Stimulated activated CD4-positive, alpha-beta T cell treated with anti-CD3 and anti-CD28 coated beads, TNF-alpha, amount 100 ng/mL, for 24 hours (primary cell): ENCODE measurements around the gene ACBD6.
"Not testable (repeated sequence)": the region's sequence is repeated elsewhere in the genome, so short reads cannot be mapped to it uniquely, and the experiment has no call there.

Source experiments
- DNase-seq, 3 experiments: peaks; one replicate each; pipeline ENCODE4 v3.0.0-alpha.2; 2020; ENCODE audit warnings: low read depth in 3 of 3

The ACBD6 gene, protein sequence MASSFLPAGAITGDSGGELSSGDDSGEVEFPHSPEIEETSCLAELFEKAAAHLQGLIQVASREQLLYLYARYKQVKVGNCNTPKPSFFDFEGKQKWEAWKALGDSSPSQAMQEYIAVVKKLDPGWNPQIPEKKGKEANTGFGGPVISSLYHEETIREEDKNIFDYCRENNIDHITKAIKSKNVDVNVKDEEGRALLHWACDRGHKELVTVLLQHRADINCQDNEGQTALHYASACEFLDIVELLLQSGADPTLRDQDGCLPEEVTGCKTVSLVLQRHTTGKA

DNA sequence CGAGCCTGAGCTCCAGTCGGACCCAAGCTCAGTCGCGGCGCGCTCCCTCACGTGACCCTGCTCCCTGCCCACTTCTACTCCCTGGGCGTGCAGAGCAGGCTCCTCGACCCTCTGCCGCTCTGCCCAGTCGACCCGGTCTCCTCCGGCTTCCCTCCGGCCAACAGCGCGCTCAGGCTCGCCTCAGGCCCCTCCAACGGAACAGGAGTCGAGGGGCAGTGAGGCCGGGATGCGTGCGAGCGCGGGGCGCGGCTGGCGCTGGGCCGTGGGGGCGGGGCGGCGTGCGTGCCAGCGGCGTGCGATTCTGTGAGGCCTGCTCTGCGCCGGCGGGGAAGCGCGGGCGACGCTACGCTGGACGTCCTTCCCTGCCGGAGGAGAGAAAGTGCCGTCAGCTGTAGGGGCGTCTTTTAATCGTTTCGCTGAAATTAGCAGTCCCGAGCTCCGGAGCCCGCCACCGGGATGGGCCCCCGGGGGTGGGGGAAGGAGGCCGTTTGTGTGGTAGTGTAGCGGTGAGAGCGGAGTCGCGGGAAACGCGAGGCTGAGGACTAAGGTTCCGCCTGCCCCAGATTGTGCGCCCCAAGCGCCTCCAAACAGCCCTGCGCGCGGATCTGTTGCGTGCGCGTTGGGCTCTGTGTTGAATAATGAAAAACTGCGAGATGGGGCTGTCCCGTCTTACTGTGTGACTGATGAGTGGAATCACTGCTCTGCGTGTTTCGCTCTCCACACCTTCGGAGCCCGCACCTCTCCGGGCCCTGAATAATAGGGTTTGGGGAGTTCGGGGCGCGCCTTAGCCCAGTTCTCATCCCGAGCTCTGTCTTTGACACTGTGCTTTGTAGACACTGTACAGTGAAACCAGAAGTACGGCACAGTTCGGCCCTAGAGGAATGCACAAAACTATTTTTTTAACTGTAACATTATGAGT lies at the start of gene ACBD6:
Gene ACBD6 (minus strand): TSS at position 217 of the 919 bp plus-strand sequence. CDS start 311 bp downstream, outside the sequence.
- peak; percentile 80 to 87 (median 81) for DNase-seq

DNA sequence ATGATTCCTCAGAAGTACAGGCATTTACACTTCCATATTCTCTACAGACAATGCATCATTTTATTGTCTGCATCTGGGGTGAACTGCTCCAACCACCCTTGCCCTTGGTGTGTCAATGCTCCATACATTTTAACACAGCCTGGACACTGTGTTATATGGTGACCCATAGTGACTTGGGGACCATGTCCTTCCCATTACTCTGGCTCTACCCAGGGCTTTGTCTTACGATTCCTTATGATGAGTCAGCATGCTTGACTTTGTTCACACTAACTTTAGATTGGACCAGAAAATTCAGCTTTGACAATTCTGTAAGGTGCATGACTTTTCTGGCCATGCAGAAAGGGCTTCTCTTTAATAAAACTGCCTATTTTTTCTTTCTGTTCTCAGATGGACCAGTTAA lies 49.6 kb upstream of the ACBD6 start:
- no peak for DNase-seq

DNA sequence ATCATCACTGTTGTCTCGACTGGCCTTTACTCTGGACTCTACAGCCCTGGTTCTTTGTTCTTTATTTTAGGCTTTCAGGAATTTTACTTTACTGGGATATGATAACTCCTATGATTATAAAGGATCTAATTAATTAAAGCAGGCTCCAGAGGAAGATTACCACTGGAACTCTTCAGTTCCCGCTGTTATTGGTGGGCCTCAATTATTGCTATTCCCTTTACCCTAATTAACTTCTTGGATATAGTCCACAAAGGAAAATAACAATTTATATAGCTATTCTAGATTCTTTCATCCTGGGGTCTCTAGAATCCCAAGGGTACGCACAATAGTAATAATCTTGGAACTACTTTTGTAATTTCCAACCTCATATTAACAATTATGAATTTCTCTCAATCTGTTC lies 47.9 kb upstream of the ACBD6 start:
- DNase-seq: no peak

DNA sequence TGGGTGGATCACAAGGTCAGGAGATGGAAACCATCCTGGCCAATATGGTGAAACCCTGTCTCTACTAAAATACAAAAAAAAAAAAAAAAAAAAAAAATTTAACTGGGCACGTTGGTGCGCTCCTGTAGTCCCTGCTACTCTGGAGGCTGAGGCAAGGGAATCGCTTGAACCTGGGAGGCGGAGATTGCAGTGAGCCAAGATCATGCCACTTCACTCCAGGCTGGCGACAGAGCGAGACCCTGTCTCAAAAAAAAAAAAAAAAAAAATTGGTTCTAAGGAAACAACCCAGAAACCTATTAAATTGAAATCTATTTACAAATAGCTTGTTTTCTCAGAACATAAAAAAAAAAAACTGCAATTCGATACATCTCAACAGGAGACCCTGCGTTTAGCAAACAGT lies 47.4 kb upstream of the ACBD6 start:
- not testable (repeated sequence) for DNase-seq

DNA sequence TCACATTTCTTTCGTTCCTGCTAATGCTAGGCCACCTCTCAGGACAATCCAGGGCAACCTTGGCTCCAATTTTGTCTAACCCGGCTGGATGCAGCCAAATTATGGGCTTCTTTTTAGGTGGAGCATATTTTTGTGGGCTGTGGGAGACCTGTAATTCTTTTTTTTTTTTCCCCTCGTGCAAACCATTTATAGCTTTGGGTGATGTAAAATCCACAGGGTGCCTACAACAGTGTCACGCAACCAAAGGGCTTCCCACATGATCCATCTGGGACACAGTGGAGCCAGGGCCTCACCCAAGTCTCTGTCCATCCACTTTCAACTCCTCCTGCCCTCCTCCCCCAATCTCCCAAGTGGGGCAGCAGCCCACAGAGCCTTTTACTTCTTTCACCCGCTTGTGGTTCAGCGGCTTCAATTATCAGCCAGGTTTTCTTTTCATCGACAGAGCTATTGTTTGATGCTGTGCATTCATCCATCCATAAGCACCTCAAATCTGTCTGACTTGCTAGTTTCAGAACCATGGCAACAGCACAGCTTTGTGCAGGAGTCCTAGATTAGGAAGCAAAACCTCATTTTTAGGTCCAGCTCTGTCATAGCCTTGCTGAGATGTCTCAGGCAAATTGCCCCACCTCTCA lies 46.4 kb upstream of the ACBD6 start:
- no peak for DNase-seq

DNA sequence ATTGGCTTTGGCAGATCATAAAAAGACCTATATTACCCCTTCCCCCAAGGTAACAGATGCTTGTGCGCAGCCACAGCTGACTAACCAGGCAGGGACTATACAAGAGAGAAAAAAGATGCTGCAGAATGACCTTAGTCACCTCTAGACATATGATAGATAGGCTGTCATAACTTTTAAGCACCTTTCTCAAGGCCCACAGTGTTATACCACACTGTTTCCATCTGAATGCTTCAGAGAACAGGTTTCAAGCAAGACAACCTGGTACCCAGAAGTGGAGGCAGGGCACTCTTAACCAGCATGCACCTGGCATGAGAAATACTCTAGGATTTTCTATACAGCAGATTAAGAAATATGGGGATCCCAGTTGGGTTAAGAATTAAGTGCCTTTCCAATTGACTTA lies 43.6 kb upstream of the ACBD6 start:
- DNase-seq: no peak

DNA sequence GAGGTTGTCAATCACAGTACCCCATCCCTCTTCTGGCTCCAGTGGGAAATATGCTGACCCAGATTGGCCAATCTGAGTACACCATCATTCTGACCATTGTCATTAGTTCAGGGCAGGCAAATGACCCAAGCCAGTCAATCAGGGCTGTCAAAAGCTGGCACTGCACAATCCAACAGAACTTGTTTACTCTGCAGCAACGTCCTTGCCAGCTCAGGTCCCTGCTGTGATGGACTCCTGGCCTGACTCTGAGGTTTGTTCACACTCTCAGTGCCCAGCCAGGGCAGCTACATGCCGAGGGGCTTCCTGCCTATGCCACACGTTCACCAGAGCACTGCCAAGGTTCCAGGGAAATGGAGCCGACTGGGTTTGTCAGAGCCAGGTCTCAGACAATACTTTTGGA lies 41.7 kb upstream of the ACBD6 start:
- no peak for DNase-seq

DNA sequence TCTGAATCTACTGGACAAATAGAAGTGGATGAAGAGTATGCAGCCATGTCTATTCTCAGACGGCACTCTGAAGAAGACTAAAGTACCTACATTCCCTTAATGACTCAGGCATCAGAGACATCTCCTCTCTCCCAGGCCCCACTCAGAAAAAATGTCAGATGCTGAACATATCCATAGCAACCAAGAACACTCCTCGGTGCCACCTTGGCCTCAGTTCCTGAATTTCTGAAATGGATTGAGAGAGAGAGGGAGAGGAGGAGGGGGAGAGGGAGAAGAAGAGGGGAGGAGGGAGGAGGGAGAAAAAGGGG lies 40.4 kb upstream of the ACBD6 start:
- no peak for DNase-seq

DNA sequence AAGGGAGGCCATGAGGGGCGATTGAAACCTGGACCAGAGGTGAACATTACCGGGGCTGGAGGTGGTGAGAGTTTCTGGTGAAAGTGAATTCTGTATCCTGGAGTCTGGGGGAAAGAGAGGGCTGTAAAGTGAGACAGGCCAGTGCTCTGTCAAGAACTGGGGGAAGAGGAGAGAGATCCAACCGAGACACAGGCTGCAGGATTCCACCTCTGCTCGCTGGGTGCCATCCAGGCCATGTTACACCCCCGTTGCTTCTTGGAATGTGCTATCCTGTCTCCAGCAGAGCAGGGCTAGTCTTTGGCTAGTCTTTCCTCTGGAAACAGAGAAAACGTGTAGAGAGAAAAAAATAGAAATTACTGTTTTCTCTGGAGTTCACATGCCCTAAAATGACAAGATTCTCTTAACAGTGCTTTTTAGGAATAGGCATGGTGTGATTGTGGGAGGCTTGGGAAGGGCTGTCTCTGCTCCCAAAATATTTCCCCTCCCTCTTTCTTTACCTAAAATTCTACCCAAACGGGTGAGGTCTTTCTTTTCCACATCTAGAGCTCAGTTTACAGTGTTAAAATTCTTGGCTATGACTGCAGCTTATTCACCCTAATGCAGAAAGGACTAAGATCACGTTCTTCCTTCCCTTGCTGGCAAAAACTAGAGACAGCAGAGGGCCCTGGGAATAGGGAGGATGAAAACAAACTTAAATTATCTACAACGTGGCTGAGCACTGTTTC lies 39.9 kb upstream of the ACBD6 start:
- no peak for DNase-seq

DNA sequence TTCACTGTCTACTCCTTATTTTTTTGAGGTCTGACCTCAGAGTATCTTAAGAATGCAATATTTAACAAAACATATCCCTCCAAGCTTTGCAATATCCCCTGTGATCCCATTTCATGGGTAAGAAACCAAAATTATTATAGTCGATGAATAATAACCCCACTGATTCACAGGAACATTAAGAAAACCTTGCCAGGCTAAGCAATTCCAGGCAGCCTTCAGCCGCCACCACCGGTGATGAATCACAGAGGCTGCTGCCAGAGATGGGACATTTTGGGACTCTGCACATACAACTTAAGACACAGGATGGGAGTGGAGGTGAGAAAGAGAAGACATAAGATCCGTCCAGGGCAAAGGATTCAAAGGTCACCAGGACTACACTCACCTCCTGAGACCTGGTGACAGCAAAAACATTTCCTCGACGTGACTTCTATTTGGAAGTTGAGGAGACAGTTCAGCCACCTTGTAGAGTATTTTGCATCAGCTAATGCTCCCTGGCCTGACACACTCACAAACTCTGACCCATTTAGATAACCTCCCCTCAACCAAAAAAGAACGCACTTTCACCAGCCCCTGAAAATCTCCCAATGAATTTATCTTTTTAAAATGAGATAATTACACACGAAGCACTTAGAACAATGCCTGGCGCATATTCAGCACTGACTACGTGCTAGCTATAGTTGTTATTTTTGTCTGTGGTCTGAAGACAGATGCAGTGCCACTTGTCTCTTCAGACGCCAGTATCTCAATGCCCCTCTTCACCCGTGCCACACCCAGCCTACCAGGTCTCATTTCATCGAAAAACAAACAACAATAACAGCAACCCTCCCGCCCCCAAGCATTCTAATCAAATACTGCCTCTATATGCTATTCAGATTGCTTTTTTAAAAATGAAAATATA lies 38.6 kb upstream of the ACBD6 start:
- DNase-seq: no peak

DNA sequence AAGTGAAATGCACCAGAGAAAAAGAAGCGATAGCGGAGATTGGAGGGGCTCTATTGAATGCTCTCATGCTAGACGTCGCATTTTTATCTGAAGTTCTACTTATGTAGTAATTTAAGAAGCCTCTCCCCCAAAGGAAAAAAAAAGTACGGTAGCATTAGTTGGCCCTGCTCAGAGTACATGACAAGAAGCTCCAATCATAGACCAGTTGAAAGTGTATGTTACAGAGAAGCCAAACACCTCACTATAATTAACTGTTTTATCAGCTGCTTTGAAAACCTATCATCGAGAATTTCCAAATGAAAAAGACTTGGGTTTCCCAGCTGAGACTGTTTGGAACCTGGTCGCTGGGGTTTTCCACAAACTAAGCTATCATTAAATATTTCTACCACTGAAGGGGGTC lies 36.8 kb upstream of the ACBD6 start:
- no peak for DNase-seq

DNA sequence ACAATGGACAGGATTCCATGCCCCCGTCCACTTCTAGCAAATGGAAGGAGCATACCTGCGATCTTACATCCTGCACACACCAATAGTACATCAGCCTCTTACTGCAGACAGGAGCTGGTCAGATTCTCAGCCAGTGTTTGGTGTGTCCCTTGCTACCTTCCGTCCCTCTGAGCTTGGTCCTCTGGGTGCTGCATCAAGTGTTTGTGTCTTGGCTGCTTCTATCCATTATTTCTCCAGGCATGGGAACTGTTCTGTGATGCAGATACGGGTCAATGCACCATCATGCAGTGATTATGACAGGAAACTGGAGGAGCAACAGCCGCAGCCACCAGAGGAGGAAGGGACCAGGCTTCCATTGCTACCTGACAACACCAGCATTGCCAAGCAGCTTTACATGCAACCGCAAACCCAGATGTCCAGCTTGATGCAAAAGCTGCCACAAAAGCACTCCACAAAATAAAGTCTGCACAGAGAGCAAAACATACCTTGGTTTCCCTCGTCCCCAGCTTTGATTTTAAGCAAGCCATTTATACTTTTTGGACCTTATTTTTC lies 34.5 kb upstream of the ACBD6 start:
- no peak for DNase-seq

DNA sequence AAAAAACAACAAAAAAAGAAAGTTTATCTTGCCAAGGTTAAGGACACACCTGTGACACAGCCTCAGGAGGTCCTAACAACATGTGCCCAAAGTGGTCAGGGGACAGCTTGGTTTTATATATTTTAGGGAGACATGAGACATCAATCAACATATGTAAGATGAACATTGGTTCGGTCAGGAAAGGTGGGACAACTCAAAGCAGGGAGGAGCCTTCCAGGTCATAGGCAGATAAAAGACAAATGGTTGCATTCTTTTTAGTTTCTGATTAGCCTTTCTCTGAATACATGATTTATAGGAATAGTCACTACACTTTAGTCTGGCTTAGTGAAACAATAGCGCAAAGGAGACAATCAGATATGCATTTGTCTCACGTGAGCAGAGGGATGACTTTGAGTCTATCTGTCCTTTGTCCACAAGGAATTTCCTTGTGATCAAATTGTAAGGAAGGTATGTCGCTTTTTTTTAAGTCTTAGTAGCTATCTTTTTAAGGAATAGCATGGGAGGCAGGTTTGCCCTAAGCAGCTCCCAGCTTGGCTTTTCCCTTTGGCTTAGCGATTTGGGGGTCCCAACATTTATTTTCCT lies 33.1 kb upstream of the ACBD6 start:
- DNase-seq: no peak

DNA sequence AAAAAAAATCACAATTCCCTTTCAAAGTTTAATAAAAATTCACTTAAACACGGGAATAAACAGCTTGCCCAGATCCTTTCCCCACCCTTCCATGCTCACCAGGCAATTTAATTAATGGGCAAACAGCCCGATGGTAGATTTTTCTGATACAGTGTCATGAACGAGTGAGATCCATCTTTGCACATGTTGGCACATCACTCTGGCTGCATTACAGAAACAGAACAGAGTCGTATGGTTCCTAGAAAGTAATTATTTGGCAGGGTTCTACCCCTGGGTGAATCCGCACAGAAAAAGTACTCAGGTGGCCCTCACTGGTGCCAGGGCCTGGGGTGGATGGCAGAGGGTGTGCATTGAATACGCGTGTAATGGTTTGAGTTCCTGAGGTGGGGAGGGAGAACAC lies 31.8 kb upstream of the ACBD6 start:
- DNase-seq: no peak

DNA sequence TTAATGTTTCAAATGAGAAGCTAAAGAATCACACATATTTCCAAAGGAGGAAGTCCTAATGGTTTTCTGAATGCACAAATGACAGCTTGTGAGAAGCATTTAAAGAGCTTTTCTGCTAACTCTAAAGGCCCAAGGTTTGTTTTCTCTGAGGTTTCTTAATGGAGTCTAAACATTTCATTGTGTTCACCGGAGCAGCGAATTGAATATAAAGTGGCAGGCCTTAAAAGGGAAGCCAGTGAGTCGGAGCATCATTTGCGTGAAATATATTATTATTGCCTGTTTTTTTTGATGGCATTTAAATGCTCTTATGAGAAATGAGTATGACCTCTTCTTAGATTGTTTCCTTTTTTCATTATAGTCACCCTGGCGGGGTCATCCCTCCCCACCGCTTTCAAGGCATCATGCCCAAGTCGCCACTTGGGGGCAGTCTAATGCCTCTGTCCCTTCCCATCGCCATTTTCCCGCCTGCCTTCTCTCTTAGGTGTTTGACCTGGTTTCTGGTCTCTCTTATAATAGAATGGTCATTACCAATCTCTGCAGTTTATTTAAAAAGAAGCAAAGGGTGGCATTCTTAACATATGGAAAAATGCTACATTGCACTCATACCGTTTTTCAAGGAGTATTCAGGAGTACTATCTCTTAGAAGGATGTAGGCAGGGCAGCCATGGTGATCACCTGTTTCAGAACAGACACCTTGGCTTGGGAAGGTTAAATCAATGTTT lies 31.1 kb upstream of the ACBD6 start:
- DNase-seq: peak; percentile 49 to 59 (median 52)

DNA sequence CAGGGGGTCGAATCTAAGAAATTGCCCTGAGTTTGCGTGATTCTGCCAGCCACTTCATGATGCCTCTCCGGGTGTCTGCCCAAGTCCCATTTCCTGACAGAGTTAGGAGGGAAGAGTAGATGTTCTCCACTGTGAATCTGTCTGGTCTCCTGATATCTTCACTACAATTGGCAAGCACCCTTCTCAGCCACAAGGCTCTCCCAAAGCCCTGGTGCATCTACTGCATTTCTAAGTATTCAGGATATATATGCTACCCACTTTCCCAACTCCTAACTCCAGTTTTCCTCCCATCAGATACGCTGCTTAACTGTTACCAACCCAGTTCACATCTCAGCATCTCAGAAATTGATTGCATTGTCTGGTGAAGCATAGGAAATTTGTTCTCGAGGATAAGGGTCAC lies 30.5 kb upstream of the ACBD6 start:
- no peak for DNase-seq

DNA sequence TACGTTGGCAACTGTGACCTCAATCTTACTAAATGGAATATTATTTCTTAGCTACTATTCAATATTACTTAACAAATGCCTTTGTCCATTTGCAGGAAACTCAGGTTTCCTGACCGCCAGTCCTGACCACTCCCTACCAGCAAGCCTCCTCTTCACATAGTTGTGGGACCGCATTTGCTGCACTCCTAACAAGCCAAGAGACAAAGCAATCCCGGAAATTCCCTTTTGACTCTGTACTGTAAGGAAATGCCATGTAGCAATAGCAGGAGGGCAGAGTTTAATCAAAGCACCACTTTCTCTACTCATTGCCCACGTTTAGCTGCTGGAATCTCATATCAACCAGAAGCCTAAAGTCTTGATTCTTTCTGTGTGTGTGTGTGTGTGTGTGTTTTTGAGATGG lies 28.1 kb upstream of the ACBD6 start:
- no peak for DNase-seq

DNA sequence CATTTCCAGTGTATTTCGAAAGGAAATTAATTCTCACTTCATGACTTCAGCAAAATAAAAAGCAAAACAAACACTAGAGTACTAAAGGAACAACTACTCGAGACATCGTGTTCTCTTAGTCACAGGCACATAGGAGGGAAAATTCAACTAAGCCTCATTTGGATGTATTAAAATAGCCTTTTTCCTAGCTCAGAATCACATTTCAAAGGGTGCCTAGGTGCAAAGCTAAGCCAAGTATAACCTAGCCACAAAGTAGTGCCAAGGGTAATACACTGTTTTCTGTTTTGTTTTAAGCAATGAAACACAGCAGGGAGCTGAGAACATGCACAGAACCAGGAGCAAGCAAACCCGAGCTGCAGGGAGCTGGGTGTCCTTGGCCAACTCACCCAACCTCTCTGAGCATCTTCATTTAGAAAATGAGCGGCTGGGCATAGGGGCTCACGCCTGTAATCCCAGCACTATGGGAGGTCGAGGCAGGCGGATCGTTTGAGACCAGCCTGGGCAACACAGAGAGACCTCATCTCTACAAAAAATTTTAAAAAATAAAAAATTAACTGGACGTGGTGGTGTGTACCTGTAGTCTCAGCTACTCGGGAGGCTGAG lies 26.6 kb upstream of the ACBD6 start:
- DNase-seq: no peak

DNA sequence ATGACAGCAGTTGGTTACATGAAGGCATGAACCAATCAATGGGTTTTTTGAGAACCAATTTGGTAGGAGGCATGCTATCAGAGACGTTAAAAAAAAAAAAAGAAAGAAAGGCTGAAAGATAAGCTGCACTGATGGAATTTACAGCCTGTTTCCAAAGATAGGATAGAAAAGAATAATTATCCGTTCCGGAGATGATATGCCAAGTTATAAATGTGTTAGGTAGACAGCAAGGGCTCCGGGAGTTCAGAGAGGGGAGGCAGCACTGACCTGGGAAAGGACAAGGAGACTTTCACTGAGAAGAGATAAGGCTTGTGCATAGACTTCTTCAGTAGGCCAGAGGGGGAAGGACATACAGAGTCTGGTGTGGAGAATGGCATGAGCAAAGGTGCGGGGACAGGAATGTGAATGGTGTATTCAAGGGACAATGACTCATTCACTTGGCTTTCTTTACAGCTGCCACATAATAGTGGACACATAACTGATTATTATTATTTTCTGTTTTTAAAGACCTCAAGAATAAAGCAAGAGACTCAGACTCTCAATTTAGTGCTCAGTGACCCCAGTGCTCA lies 24.8 kb upstream of the ACBD6 start:
- no peak for DNase-seq
